Karpas-422 (cell line): Measurements from ENCODE around the gene TTYH1. TPM values are rescaled to one million over a fixed set of nuclear protein-coding genes. Genes with fewer than 3 reads are reported as not detected.
"Not testable (repeated sequence)": the region's sequence is repeated elsewhere in the genome, so short reads cannot be mapped to it uniquely, and the experiment has no call there.

Experiments
- DNase-seq: peaks from one replicate; pipeline ENCODE4 v3.0.0-alpha.2; 2015
- H2AFZ ChIP-seq: fragments of 200-600 bp; sonication (generic); 2 replicates; pipeline ENCODE4 v1.6.1; 2014; ENCODE audit warnings: antibody characterized with exemption, low read length, mixed read lengths
- H3K27ac ChIP-seq: fragments of 200-600 bp; sonication (generic); 2 replicates; pipeline ENCODE4 v1.5.1; 2014; ENCODE audit warnings: mild to moderate bottlenecking, low read length, moderate library complexity
- H3K27me3 ChIP-seq: fragments of 200-600 bp; sonication (generic); 2 replicates; pipeline ENCODE4 v1.6.1; 2014; ENCODE audit warnings: low read length, mixed read lengths
- H3K36me3 ChIP-seq: fragments of 200-600 bp; sonication (generic); 2 replicates; pipeline ENCODE4 v1.6.1; 2014; ENCODE audit warnings: low read length, mixed read lengths; ENCODE audit not compliant: insufficient read depth
- H3K4me1 ChIP-seq: fragments of 200-600 bp; sonication (generic); 2 replicates; pipeline ENCODE4 v1.6.1; 2014; ENCODE audit warnings: mild to moderate bottlenecking, low read length, mixed read lengths
- H3K4me2 ChIP-seq: fragments of 200-600 bp; sonication (generic); 2 replicates; pipeline ENCODE4 v1.6.1; 2014; ENCODE audit warnings: low read length, low read depth, mild to moderate bottlenecking; ENCODE audit not compliant: poor library complexity, severe bottlenecking
- H3K4me3 ChIP-seq: fragments of 200-600 bp; sonication (generic); 2 replicates; pipeline ENCODE4 v1.5.1; 2014; ENCODE audit warnings: mild to moderate bottlenecking, antibody characterized with exemption, low read length, mixed read lengths
- H3K79me2 ChIP-seq: fragments of 200-600 bp; sonication (generic); 2 replicates; pipeline ENCODE4 v1.6.1; 2014; ENCODE audit warnings: mild to moderate bottlenecking, low read length, mixed read lengths
- H3K9ac ChIP-seq: fragments of 200-600 bp; sonication (generic); 2 replicates; pipeline ENCODE4 v1.6.0; 2014; ENCODE audit warnings: low read length
- H3K9me2 ChIP-seq: fragments of 200-600 bp; sonication (generic), shearing (Covaris generic); replicated peaks from 2 replicates; pipeline ENCODE4 v1.6.0; 2014; ENCODE audit warnings: mild to moderate bottlenecking, low read length, moderate library complexity; ENCODE audit not compliant: insufficient read depth
- H3K9me3 ChIP-seq: fragments of 300-700, 200-600 bp; sonication (generic); 2 replicates; pipeline ENCODE4 v1.6.1; 2014; ENCODE audit warnings: low read length, mixed read lengths
- H4K20me1 ChIP-seq: fragments of 200-600 bp; sonication (generic); 2 replicates; pipeline ENCODE4 v1.6.1; 2014; ENCODE audit warnings: mild to moderate bottlenecking, antibody characterized with exemption, low read length, low read depth; ENCODE audit not compliant: insufficient read depth
- total RNA-seq: library from RNA; depleted of rRNA; stranded (reverse); fragments of >200 nt; shearing (Covaris generic); gene quantifications from 2 replicates; pipeline ENCODE4 v1.2.3, GENCODE V29; 2014; ENCODE audit warnings: low replicate concordance

The TTYH1 gene
- total RNA-seq, 1 experiment from 2014 or later = not detected

DNA sequence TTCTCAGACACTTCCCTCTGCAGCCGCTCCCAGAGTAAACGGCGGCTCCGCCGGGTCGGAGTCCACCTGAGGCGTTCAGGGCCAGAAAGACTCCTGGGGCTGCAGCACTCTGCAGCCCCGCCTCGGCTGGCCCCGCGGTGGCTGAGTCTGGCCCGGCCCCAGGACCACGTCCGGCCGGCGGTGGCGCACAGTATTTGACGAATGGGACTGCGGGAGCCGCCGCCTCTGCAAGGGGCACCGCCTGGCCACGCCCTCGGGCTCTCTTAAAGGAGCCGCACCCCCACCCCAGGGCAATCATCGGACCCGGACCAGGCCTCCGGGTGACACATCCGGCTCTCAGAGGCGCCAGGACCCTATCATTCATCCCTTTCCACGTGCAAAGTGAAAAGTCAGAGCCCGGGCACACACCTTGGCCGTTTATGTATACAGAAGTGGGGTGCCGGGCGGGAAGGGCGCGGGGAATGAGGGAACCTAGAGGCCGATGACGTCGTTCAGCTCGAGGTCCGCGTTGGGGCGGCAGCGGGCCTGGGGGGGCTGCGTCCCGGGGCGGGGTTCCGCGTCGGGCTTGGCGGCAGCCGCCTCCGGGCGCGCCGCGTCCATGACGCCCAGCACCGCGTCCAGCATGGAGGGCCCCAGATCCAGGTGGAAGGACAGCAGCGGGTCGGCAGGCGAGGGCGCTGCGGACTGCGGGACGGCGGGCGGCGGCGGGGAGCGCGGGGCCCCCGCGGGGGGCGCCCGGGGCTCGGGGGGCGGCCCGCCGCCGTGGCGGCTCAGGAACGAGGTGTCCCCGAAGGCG, 49.6 kb downstream of the TTYH1 start:
- Histone ChIP-seq H2AFZ (peak overlapping the region; percentile 68; the same call in 1 of the 2 replicates), H3K36me3 (0 out of 2 replicates have a peak, but pooled peaks cover 20% of the 10 kb centered on the region), H3K79me2 (no peaks in the 10 kb centered on the region), H3K4me3 (peak overlapping the region; percentile 74), H4K20me1 (peaks cover 4% of the 10 kb centered on the region; the same call in 1 of the 2 replicates), H3K4me1 (peaks cover 29% of the 10 kb centered on the region), H3K9me2 (no peaks in the 10 kb centered on the region), H3K9me3 (no peaks in the 10 kb centered on the region; the same call in 1 of the 2 replicates), H3K4me2 (peak overlapping the region; percentile 66), H3K9ac (peak overlapping the region; percentile 84), H3K27me3 (no peaks in the 10 kb centered on the region), H3K27ac (peak overlapping the region; percentile 93)
- DNase-seq = peak; percentile 96

DNA sequence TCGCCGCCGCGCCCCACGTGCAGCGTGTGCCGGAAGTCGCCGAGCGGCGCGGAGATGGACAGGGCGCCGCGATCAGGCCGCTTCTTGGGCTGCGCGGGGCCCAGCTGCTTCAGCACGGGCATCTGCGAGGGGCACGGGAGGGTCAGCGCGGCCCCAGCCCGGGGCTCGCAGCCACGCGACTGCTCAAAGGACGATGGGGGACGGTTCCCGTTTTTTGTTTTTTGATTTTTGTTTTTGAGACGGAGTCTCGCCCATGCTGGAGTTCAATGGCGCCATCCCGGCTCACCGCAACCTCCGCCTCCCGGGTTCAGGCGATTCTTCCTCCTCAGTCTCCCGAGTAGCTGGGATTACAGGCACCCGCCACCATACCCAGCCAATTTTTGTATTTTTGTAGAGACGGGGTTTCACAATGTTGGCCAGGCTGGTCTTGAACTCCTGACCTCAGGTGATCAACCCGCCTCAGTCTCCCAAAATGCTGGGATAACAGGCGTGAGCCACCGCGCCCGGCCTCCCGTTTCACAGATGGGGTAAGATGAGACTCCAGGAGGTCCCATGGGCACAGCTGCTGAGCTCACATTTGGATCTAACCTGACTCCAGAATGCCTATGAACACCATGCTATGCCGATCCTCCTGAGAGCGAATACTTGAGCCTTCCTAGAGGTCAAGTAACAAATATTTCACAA, 50.3 kb downstream of the TTYH1 start:
- H4K20me1 ChIP-seq = 0 out of 2 replicates have a peak, but pooled peaks cover 4% of the 10 kb centered on the region
- no peak overlapping the region for H3K4me2 ChIP-seq
- no peak for DNase-seq
- no peaks in the 10 kb centered on the region; the same call in 1 of the 2 replicates for H3K9me3 ChIP-seq
- H3K9me2 ChIP-seq = no peaks in the 10 kb centered on the region
- 0 out of 2 replicates have a peak, but pooled peaks cover 20% of the 10 kb centered on the region for H3K36me3 ChIP-seq
- no peak overlapping the region for H3K4me3 ChIP-seq
- no peaks in the 10 kb centered on the region for H3K79me2 ChIP-seq
- H3K9ac ChIP-seq = no peak overlapping the region
- H3K27ac ChIP-seq = no peak overlapping the region
- peaks cover 29% of the 10 kb centered on the region for H3K4me1 ChIP-seq
- no peaks in the 10 kb centered on the region for H3K27me3 ChIP-seq
- H2AFZ ChIP-seq = no peak overlapping the region

DNA sequence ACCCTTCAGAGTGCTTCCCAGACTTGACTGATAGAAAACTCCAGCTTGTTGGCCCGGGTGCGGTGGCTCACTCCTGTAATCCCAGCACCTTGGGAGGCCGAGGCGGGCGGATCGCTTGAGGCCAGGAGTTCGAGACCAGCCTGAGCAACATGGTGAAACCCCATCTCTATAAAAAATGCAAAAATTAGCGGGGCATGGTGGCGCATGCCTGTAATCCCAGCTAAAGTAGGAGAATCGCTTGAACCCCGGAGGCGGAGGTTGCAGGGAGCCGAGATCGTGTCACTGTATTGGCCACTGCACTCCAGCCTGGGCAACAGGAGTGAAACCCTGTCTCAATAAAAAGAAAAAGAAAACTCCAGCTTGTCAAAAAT, 50.8 kb downstream of the TTYH1 start:
- not testable (repeated sequence) for H3K9ac ChIP-seq, DNase-seq, H3K9me3 ChIP-seq, H3K79me2 ChIP-seq, H3K4me3 ChIP-seq, H4K20me1 ChIP-seq, H3K27ac ChIP-seq, H3K27me3 ChIP-seq, H3K4me2 ChIP-seq, H2AFZ ChIP-seq, H3K9me2 ChIP-seq
- Histone ChIP-seq H3K36me3 (0 out of 2 replicates have a peak, but pooled peaks cover 16% of the 10 kb centered on the region), H3K4me1 (peaks cover 29% of the 10 kb centered on the region)

DNA sequence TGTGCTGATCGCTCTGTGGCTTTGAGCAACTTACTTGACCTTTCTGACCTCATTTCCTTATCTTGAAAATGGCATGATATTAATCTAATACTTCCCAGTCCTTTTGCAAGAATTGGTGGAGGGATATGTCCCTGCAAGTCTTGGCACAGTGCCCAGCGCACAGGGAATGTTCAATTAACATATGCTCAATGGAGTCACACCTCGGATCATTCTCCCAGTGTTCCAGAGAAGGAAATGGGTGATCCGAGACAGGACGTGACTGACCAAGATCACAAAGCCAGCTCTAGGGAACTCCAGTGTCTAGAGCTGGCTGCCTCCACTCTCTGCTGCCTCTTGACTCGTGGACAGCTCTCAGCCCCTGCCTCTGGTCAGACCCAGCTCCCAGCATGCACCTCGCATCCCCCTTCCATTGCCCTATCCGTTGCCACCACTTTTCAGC, 54.3 kb downstream of the TTYH1 start:
- DNase-seq = no peak
- H3K9me3 ChIP-seq = no peaks in the 10 kb centered on the region
- no peak overlapping the region for H3K4me3 ChIP-seq
- H3K9ac ChIP-seq = no peak overlapping the region
- no peaks in the 10 kb centered on the region for H4K20me1 ChIP-seq
- no peaks in the 10 kb centered on the region for H3K9me2 ChIP-seq
- no peak overlapping the region for H3K4me2 ChIP-seq
- no peaks in the 10 kb centered on the region for H3K36me3 ChIP-seq
- H3K79me2 ChIP-seq = no peaks in the 10 kb centered on the region
- no peak overlapping the region for H3K27ac ChIP-seq
- H3K27me3 ChIP-seq = no peaks in the 10 kb centered on the region
- peaks cover 3% of the 10 kb centered on the region for H3K4me1 ChIP-seq
- H2AFZ ChIP-seq = no peak overlapping the region

DNA sequence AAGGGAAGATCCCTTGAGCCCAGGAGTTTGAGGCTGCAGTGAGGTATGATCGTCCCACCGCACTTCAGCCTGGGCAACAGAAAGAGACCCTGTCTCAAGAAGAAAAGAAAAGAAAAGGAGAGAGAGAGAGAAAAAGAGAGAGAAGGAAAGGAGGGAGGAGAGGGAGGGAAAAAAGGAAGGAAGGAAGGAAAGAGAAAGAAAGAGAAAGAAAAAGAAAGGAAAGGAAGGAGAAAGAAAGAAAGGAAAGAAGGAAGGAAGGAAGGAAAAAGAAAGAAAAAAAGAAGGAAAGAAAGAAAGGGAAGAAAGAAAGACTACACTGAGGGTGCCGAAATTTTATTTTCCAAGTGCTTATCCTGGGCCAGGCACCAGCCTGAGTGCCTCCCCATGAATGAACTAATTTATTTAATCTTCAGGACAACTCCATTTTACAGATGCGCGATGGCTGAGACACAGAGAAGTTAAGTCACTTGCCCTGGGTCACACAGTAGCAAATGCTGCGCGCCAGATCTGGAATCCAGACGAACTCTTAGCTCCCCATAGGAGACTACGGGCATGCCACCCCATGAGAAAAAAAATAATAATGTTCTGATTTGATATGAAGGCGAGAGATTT, 55.1 kb downstream of the TTYH1 start:
- H3K9ac ChIP-seq = no peak overlapping the region
- no peaks in the 10 kb centered on the region for H3K79me2 ChIP-seq
- H3K9me2 ChIP-seq = no peaks in the 10 kb centered on the region
- no peak overlapping the region for H3K4me2 ChIP-seq
- no peaks in the 10 kb centered on the region for H3K4me1 ChIP-seq
- H3K36me3 ChIP-seq = no peaks in the 10 kb centered on the region
- DNase-seq = no peak
- H4K20me1 ChIP-seq = no peaks in the 10 kb centered on the region
- H3K9me3 ChIP-seq = no peaks in the 10 kb centered on the region
- no peak overlapping the region for H3K4me3 ChIP-seq
- no peak overlapping the region for H3K27ac ChIP-seq
- H3K27me3 ChIP-seq = no peaks in the 10 kb centered on the region
- H2AFZ ChIP-seq = no peak overlapping the region

DNA sequence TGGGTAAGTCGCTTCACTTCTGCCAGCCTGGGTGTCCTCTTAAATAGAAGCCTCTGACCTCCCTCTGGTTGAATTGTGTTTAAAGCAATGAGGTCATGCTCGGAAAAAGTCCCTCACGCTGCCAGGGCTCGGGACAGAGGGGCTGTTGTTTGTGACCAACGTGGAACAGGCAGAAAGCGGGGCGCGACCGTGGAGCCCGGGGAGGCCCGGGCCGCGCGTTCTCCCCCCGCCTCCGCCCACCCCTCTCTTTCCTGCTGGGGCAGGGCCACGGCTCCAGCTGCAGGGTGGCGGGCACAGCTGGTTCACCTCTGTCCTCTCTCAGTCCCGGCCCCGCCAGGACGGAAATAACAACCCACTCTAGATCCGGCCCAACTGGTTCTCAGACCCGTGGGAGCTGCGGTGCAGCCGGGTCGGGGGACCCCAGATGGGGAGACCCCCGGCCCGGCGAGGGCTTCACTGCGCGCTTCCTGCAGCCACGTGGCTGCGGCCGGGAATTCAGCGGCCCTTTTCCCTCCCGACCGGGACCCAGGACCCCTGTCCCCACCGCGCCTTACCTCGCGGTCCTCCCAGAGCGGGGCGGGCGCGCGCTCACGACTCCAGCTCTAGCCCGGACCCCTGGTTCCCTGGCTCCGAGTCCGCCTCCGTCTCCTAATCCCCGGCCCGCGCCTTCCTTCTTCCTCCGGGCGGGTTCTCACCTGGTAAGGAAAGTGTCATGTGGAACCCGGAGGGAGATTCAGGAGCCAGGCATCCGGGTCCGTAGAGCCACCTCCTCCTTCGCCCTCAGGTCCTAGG, 55.9 kb downstream of the TTYH1 start:
- no peak overlapping the region for H3K4me3 ChIP-seq
- H2AFZ ChIP-seq = no peak overlapping the region
- no peaks in the 10 kb centered on the region for H3K9me3 ChIP-seq
- H3K79me2 ChIP-seq = no peaks in the 10 kb centered on the region
- no peaks in the 10 kb centered on the region for H4K20me1 ChIP-seq
- H3K27me3 ChIP-seq = no peaks in the 10 kb centered on the region
- H3K27ac ChIP-seq = no peak overlapping the region
- H3K4me1 ChIP-seq = no peaks in the 10 kb centered on the region
- H3K9ac ChIP-seq = no peak overlapping the region
- no peak for DNase-seq
- H3K9me2 ChIP-seq = no peaks in the 10 kb centered on the region
- H3K36me3 ChIP-seq = no peaks in the 10 kb centered on the region
- no peak overlapping the region for H3K4me2 ChIP-seq

DNA sequence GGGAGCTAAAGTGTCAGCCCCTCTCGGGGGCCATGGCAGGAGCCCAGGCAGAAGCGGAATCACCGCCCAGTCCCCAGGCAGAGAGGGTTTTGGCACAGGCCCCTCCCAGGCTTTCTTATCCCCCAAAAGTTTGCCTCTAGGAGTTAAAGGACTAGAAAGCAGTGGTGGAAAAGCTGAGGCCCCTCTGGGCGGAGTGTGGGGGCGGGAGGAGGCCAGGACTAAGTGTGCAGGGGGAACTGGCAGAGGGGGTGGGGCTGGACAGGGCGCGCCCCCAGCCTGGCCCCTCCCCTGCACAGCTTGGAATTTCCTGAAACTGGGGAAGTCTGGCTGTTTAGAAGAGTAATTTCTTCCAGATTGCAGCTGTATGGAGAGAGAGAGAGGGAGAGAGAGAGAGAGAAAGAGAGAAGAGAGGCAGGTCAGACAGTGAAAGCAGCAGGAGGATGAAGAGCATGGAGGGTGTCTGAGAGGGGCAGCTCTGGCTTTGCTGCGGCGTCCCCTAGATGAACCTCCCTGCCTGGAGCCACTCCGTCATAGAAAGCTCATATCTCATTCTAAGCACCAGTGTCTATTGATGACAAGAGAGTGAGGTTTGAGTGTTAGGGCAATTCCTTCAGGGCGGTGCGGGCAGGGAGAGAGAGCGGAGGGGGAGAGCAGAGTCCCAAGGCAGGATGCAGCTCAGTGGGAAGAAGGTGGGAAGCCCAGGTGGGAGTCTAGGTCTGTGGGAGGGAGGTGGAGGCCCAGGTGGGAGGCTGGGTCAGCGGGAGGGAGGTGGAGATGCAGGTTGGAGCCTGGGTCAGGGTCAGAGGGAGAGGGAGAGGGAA, 58.0 kb downstream of the TTYH1 start, which contains the start of gene CDC42EP5:
Gene CDC42EP5, minus strand, starts transcription at position 226 of the 821 bp plus-strand sequence. CDS start 7,749 bp downstream, outside the sequence.
- Histone ChIP-seq H3K27ac (no peak within 1 kb of the TSS), H3K4me2 (no peak within 1 kb of the TSS), H3K9ac (no peak within 1 kb of the TSS), H3K79me2 (no peaks in the 10 kb centered on the region), H3K4me3 (no peak within 1 kb of the TSS), H3K4me1 (no peaks in the 10 kb centered on the region), H3K9me2 (no peaks in the 10 kb centered on the region), H3K9me3 (no peaks in the 10 kb centered on the region), H4K20me1 (no peaks in the 10 kb centered on the region), H3K36me3 (no peaks in the 10 kb centered on the region), H2AFZ (no peak within 1 kb of the TSS), H3K27me3 (no peaks in the 10 kb centered on the region)
- no peak for DNase-seq
